Chondrocyte (in vitro differentiated cells): Measurements from ENCODE around the gene F2. TPM values are rescaled to one million over a fixed set of nuclear protein-coding genes. Genes with fewer than 3 reads are reported as not detected.

Source experiments
- DNase-seq: peaks from one replicate; pipeline ENCODE4 v3.0.0; 2021; ENCODE audit warnings: mixed read lengths, low spot score
- H3K27ac Mint-ChIP-seq: one replicate; pipeline ENCODE4 v1.8.0; 2021; ENCODE audit warnings: mild to moderate bottlenecking, moderate library complexity, mixed read lengths; ENCODE audit not compliant: unreplicated experiment
- H3K27me3 Mint-ChIP-seq: 2 replicates; pipeline ENCODE4 v1.8.0; 2021; ENCODE audit warnings: low read depth, mixed read lengths
- H3K36me3 Mint-ChIP-seq: 2 replicates; pipeline ENCODE4 v1.8.0; 2021; ENCODE audit warnings: low read depth, mixed read lengths
- H3K4me1 Mint-ChIP-seq: 2 replicates; pipeline ENCODE4 v1.8.0; 2021; ENCODE audit warnings: low read depth, mild to moderate bottlenecking, mixed read lengths
- H3K4me3 Mint-ChIP-seq: one replicate; pipeline ENCODE4 v1.8.0; 2021; ENCODE audit warnings: mild to moderate bottlenecking, moderate library complexity, mixed read lengths; ENCODE audit not compliant: unreplicated experiment
- H3K9me3 Mint-ChIP-seq: 2 replicates; pipeline ENCODE4 v1.8.0; 2021; ENCODE audit warnings: low read depth, mixed read lengths
- total RNA-seq: library from RNA; stranded (reverse); gene quantifications from 3 replicates; pipeline ENCODE4 v1.2.1, GENCODE V29; 2021
- TF ChIP-seq, protein P1 (sequence below): fragments of 200-600 bp; sonication (generic); IDR thresholded peaks from 2 replicates; pipeline ENCODE4 v1.5.0; 2021; ENCODE audit warnings: antibody characterized with exemption, mild to moderate bottlenecking, moderate library complexity

F2 gene
- total RNA-seq, 1 donor from 2014 or later: 0.25 TPM

DNA sequence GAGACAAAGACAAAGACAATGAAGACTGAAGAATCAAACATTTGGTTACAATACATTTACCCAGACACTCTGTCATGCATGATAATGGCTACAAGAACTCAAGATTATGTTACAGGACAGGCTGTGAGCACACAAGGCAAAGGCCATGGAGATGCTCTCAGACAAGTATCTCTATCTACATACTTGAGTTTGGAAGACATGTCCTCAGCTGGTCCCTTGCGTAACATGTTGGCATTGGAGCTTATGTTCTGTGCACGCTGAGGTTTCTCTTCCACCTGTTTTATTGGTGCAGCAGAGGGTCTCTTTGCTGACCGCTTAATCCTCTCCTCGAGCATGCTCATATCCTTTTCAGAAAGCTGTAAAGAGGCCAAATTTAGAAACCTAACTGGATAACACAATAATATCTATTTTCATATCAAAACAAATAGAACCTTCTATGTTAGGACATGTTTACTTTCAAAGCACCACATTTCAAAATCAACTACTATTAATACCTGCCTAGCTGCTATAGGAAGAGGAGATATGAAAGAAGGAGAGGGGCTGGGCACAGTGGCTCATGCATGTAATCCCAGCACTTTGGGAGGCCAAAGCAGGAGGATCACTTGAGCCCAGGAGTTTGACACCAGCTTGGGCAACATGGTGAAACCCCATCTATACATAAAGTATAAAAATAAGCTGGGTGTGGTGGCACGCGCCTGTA is 41.6 kb downstream of the F2 start:
- no peak for DNase-seq
- Mint-ChIP-seq H3K27ac (no peak overlapping the region), H3K4me3 (no peak overlapping the region), H3K4me1 (no peaks in the 10 kb centered on the region), H3K9me3 (no peaks in the 10 kb centered on the region), H3K27me3 (no peaks in the 10 kb centered on the region), H3K36me3 (peaks cover 45% of the 10 kb centered on the region)
- TF ChIP-seq, protein P1, sequence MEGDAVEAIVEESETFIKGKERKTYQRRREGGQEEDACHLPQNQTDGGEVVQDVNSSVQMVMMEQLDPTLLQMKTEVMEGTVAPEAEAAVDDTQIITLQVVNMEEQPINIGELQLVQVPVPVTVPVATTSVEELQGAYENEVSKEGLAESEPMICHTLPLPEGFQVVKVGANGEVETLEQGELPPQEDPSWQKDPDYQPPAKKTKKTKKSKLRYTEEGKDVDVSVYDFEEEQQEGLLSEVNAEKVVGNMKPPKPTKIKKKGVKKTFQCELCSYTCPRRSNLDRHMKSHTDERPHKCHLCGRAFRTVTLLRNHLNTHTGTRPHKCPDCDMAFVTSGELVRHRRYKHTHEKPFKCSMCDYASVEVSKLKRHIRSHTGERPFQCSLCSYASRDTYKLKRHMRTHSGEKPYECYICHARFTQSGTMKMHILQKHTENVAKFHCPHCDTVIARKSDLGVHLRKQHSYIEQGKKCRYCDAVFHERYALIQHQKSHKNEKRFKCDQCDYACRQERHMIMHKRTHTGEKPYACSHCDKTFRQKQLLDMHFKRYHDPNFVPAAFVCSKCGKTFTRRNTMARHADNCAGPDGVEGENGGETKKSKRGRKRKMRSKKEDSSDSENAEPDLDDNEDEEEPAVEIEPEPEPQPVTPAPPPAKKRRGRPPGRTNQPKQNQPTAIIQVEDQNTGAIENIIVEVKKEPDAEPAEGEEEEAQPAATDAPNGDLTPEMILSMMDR: no peak

DNA sequence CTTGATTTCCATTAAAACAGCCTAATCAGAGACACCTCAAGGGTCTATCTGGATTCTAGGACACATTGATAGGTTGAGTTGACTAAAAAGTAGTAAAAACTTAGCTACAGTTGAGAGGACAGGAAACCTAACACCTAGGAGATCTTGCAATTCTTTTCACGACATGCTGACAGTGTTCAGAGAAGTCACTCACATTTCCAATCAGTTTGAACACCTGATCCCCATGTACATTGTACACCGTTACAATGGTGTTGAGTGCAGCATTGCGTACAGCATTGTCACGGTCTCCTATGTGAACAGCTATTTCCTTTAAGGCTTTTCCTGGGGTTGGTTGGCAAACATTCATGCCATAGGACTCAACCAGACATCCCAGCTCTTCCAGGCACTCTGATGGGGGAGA is 42.8 kb downstream of the F2 start:
- H3K27me3 Mint-ChIP-seq: no peaks in the 10 kb centered on the region
- H3K27ac Mint-ChIP-seq: no peak overlapping the region
- H3K9me3 Mint-ChIP-seq: no peaks in the 10 kb centered on the region
- DNase-seq: no peak
- H3K36me3 Mint-ChIP-seq: peaks cover 39% of the 10 kb centered on the region
- no peaks in the 10 kb centered on the region for H3K4me1 Mint-ChIP-seq
- TF ChIP-seq, protein P1: no peak
- H3K4me3 Mint-ChIP-seq: no peak overlapping the region

DNA sequence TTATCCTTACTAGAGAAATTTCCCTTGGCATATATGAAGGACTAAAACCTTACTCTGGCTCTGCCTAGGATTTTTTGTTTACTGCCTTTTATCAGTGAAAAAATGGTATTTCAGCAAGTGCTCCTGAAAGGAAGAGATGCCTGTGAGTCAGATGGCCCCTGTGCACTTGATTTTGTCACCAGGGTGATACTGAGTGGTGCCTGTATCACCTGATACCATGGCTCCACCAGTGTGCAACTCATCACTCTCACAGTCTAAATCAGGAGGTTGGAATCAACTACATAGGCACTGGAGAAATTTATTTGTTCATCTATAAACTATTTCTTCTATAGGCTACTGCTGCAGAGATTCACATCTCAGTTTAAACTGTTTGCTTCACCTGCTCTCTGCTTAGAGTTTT is 43.2 kb downstream of the F2 start:
- Mint-ChIP-seq H3K27ac (no peak overlapping the region), H3K4me1 (no peaks in the 10 kb centered on the region), H3K36me3 (peaks cover 39% of the 10 kb centered on the region), H3K9me3 (no peaks in the 10 kb centered on the region), H3K4me3 (no peak overlapping the region), H3K27me3 (no peaks in the 10 kb centered on the region)
- TF ChIP-seq, protein P1: no peak
- no peak for DNase-seq

DNA sequence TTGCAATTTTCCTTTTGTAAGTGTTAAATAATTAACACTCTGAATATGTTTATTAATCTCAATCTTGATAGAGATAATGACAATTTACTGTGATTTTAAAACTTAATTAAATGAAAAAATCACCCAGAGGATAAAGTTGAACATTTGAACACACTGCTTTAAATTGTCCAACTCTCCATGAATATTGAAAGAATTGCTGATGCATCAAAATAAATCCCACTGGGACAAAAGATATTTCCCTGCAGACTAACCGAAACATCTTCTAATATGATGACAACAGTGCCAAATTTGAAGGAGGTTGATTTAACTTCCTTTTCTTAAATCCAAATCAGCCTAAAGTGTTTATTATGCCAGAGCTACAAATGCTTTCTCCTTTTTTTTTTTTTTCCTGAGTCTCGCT is 47.6 kb downstream of the F2 start:
- Mint-ChIP-seq H3K27me3 (no peaks in the 10 kb centered on the region), H3K4me3 (no peak overlapping the region), H3K36me3 (peaks cover 29% of the 10 kb centered on the region), H3K27ac (no peak overlapping the region), H3K9me3 (no peaks in the 10 kb centered on the region), H3K4me1 (no peaks in the 10 kb centered on the region)
- DNase-seq: no peak
- TF ChIP-seq, protein P1: no peak

DNA sequence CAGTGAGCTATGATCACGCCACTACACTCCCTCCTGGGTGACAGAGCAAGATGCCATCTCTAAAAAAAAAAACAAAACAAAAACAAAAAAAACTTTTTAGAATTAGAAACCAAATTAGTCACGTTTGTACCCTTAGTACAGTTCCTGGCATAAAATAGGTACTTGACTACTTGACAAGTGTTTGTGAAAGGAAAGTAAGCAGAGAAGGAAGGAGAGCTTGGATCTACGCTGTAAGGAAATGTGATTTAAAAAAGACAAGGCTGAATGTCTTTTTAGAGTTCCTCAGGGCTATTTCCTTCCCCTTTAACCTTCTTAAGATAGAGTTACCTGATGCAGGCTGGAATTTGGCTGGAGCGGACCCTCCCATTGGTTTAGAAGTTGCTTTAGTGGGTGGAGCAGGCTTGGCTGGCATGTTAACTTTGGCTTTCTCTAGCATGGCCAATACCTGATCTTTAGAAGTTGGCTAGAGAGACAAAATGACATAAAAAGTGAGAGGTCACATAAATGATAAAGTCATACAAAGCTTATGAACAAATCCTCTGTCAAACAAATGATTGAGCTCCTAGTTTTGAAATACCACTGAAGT is 50.7 kb downstream of the F2 start:
- Mint-ChIP-seq H3K4me3 (no peak overlapping the region), H3K36me3 (peaks cover 23% of the 10 kb centered on the region), H3K9me3 (no peaks in the 10 kb centered on the region), H3K27ac (no peak overlapping the region), H3K27me3 (no peaks in the 10 kb centered on the region), H3K4me1 (no peaks in the 10 kb centered on the region)
- DNase-seq: no peak
- TF ChIP-seq, protein P1: no peak
